CD4-positive, alpha-beta T cell (primary cell): ENCODE results near the gene SMIM1. TPM values are rescaled to one million over a fixed set of nuclear protein-coding genes. Genes with fewer than 3 reads are reported as not detected.
A peak's percentile ranks its signal among the peaks of the same experiment; 100 is the strongest.

Experiments used
- ATAC-seq: fragments of 200-7000 bp; cut with Tn5 transposase; one replicate; pipeline ENCODE4 v1.10.0; 2022; ENCODE audit warnings: mild to moderate bottlenecking; ENCODE audit not compliant: poor library complexity
- CTCF ChIA-PET: fragments of 350-600 bp; sonication (Branson Sonifier 250); formaldehyde crosslinking; loops from one replicate; lab custom pipeline; 2021; ENCODE audit warnings: antibody characterized with exemption, inconsistent platforms; lab: Charles Lee
- POLR2A ChIA-PET: fragments of 350-600 bp; sonication (Branson Sonifier 250); formaldehyde crosslinking; loops from one replicate; lab custom pipeline; 2021; ENCODE audit warnings: antibody characterized with exemption, inconsistent platforms; lab: Charles Lee
- DNase-seq, 14 experiments: peaks; one replicate each; pipeline ENCODE4 v3.0.0-alpha.2; 2013 to 2020; ENCODE audit warnings: mixed read lengths in 2 of 14
- H3K27ac ChIP-seq, 2 donors: one replicate each; pipeline versions ENCODE4 v1.5.1 to v1.7.0; 2013; ENCODE audit warnings: low read length in 2 of 2, low read depth in 1 of 2, mild to moderate bottlenecking in 1 of 2
- H3K27me3 ChIP-seq, 2 experiments: 1 replicate in 1 of 2; 2 replicates in 1 of 2; pipeline versions ENCODE4 v1.6.1 to v1.7.0; 2013; ENCODE audit warnings: low read length in 2 of 2, control low read depth in 1 of 2, mild to moderate bottlenecking in 1 of 2, moderate library complexity in 1 of 2; ENCODE audit not compliant: insufficient read depth in 2 of 2, control insufficient read depth in 1 of 2
- H3K36me3 ChIP-seq: one replicate; pipeline ENCODE4 v1.6.1; 2013; ENCODE audit warnings: low read length, control low read depth; ENCODE audit not compliant: insufficient read depth
- H3K4me1 ChIP-seq: one replicate; pipeline ENCODE4 v1.6.1; 2013; ENCODE audit warnings: low read length, control low read depth; ENCODE audit not compliant: insufficient read depth
- H3K4me3 ChIP-seq: one replicate; pipeline ENCODE4 v1.5.1; 2013; ENCODE audit warnings: mild to moderate bottlenecking, low read length, moderate library complexity
- H3K9me3 ChIP-seq, 2 experiments: 1 replicate in 1 of 2; 2 replicates in 1 of 2; pipeline versions ENCODE4 v1.6.1 to v1.7.0; 2013; ENCODE audit warnings: low read length in 2 of 2, mild to moderate bottlenecking in 2 of 2, control low read depth in 1 of 2, moderate library complexity in 1 of 2; ENCODE audit not compliant: control insufficient read depth in 1 of 2, insufficient read depth in 1 of 2
- H3K27ac Mint-ChIP-seq: one replicate; pipeline ENCODE4 v1.8.0; 2020; ENCODE audit warnings: mixed read lengths
- H3K27me3 Mint-ChIP-seq: one replicate; pipeline ENCODE4 v1.8.0; 2021; ENCODE audit warnings: mixed read lengths
- H3K36me3 Mint-ChIP-seq: one replicate; pipeline ENCODE4 v1.8.0; 2021; ENCODE audit warnings: low read depth, mixed read lengths
- H3K4me1 Mint-ChIP-seq: one replicate; pipeline ENCODE4 v1.8.0; 2021; ENCODE audit warnings: low read depth, mixed read lengths
- H3K4me3 Mint-ChIP-seq: one replicate; pipeline ENCODE4 v1.8.0; 2020; ENCODE audit warnings: mild to moderate bottlenecking, mixed read lengths
- H3K9me3 Mint-ChIP-seq: one replicate; pipeline ENCODE4 v1.8.0; 2020; ENCODE audit warnings: mixed read lengths
- CTCF ChIP-seq: fragments of 200-600 bp; IDR thresholded peaks from one replicate; pipeline ENCODE4 v1.8.0; 2022; ENCODE audit warnings: antibody characterized with exemption, mild to moderate bottlenecking
- intact Hi-C, 2 experiments: fragments of 100-400 bp; cut with DNase I in 1 of 2; cut with micrococcal nuclease in 1 of 2; formaldehyde crosslinking; loops; one replicate each; pipeline versions ENCODE4 v1.15.1 to v1.9.0; 2023 to 2025; cut with DNase I, micrococcal nuclease
- total RNA-seq, 174 experiments: library from RNA in 2 of 174; stranded (reverse) in 2 of 174; gene quantifications; one replicate each; pipeline ENCODE4 v1.2.3 and lab custom pipeline; 2021 to 2026

The SMIM1 gene
- total RNA-seq, 2 experiments from 2014 or later, result 1.8 to 2.6 TPM

- no peaks in the 10 kb centered on the region for H3K27me3 ChIP-seq
- no peak for DNase-seq
- no peak for ATAC-seq
- no peak for TF ChIP-seq CTCF
- Mint-ChIP-seq H3K36me3 (peaks cover 80% of the 10 kb centered on the region), H3K4me3 (no peak overlapping the region), H3K27me3 (no peaks in the 10 kb centered on the region), H3K4me1 (peaks cover 3% of the 10 kb centered on the region), H3K27ac (no peak overlapping the region), H3K9me3 (no peaks in the 10 kb centered on the region)
- H3K4me1 ChIP-seq, result peaks cover 30% of the 10 kb centered on the region
- H3K27ac ChIP-seq, result no peak overlapping the region
- no peaks in the 10 kb centered on the region for H3K9me3 ChIP-seq
- H3K4me3 ChIP-seq, result no peak overlapping the region
- intact Hi-C loops, result no loop called here
- POLR2A ChIA-PET, result no interaction called here
- peaks cover 74% of the 10 kb centered on the region for H3K36me3 ChIP-seq
- CTCF ChIA-PET, result no interaction called here
Observed at GRCh38 chr1:3785045-3785444, 12.5 kb downstream of the SMIM1 start.

GRCh38 chr1:3785456-3786157 lies 13.1 kb downstream of the SMIM1 start:
- peaks cover 74% of the 10 kb centered on the region for H3K36me3 ChIP-seq
- intact Hi-C loops, result no loop called here
- H3K27me3 Mint-ChIP-seq, result no peaks in the 10 kb centered on the region
- TF ChIP-seq CTCF, result no peak
- DNase-seq (no peak), ATAC-seq (no peak)
- POLR2A ChIA-PET, result no interaction called here
- H3K36me3 Mint-ChIP-seq, result peaks cover 74% of the 10 kb centered on the region
- peaks cover 36% of the 10 kb centered on the region for H3K4me1 ChIP-seq
- H3K4me3 Mint-ChIP-seq, result no peak overlapping the region
- H3K9me3 ChIP-seq, result no peaks in the 10 kb centered on the region
- H3K9me3 Mint-ChIP-seq, result no peaks in the 10 kb centered on the region
- CTCF ChIA-PET, result no interaction called here
- H3K27me3 ChIP-seq, result no peaks in the 10 kb centered on the region
- no peak overlapping the region for H3K27ac ChIP-seq
- peaks cover 3% of the 10 kb centered on the region for H3K4me1 Mint-ChIP-seq
- no peak overlapping the region for H3K4me3 ChIP-seq
- no peak overlapping the region for H3K27ac Mint-ChIP-seq

GRCh38 chr1:3786468-3787348 lies 14.2 kb downstream of the SMIM1 start:
- Mint-ChIP-seq H3K27ac (peak overlapping the region; percentile 30), H3K9me3 (no peaks in the 10 kb centered on the region), H3K36me3 (peaks cover 65% of the 10 kb centered on the region), H3K4me1 (peaks cover 4% of the 10 kb centered on the region), H3K4me3 (no peak overlapping the region), H3K27me3 (no peaks in the 10 kb centered on the region)
- no peak for ATAC-seq
- H3K36me3 ChIP-seq, result peaks cover 68% of the 10 kb centered on the region
- ChIA-PET POLR2A (no interaction called here), CTCF (interaction anchor here (1.6 kb wide), 1 partner anchor 11 kb away, joined by 9 read pairs; no protein-coding TSS in a partner anchor)
- DNase-seq, result no peak
- intact Hi-C loops, result no loop called here
- H3K27me3 ChIP-seq, result no peaks in the 10 kb centered on the region
- no peak for TF ChIP-seq CTCF
- no peaks in the 10 kb centered on the region for H3K9me3 ChIP-seq
- no peak overlapping the region for H3K4me3 ChIP-seq
- H3K4me1 ChIP-seq, result peaks cover 38% of the 10 kb centered on the region
- H3K27ac ChIP-seq, result no peak overlapping the region
